ENCODE measurements around the gene EPHB2.

GRCh38 chr1:22864886-22865285 lies 154.2 kb downstream of the EPHB2 start:
- no peak for TF ChIP-seq CTCF (IDR thresholded peaks at IDR 0.05)
- TF ChIP-seq EP300 (IDR thresholded peaks at IDR 0.05) = no peak
- no peak for TF ChIP-seq POLR2A (IDR thresholded peaks at IDR 0.05)
